ENCODE data around the gene MOSPD2. TPM values are rescaled to one million over a fixed set of nuclear protein-coding genes. Genes with fewer than 3 reads are reported as not detected.
A peak's percentile ranks its signal among the peaks of the same experiment; 100 is the strongest.

Gene MOSPD2
- total and polyA plus RNA-seq, 2 of the 4 experiments (the other 2 are of a cell fraction): 14.1 to 22.2 TPM

- POLR2A ChIA-PET (ENCODE audit: unreplicated experiment): no interaction called here
- DNase-seq: peak; percentile 74
Measured at GRCh38 chrX:14920196-14920595, 47.0 kb downstream of the MOSPD2 start.

More at GRCh38 chrX:14920196-14920595, 47.0 kb downstream of the MOSPD2 start:
- Histone ChIP-seq H3K18ac (ENCODE audit: low read depth, low read length) (peak overlapping the region; percentile 82), H3K4ac (ENCODE audit: low read depth, low read length) (0 out of 2 replicates have a peak overlapping the region, but pooled peaks have one; percentile 71), H3K4me3 (ENCODE audit: insufficient read depth, low read depth, low read length) (no peak overlapping the region), H2AK9ac (replicated peaks; ENCODE audit: low read depth, low read length, poor library complexity) (no peak overlapping the region), H3K56ac (ENCODE audit: extremely low read depth, insufficient read depth, low read length) (peak overlapping the region; percentile 83; the same call in 1 of the 2 replicates), H3K14ac (replicated peaks; ENCODE audit: low read depth, low read length) (no peak overlapping the region), H4K8ac (ENCODE audit: low read depth in 2 of 2, low read length in 2 of 2) (peak overlapping the region in 1 of 2 experiments; percentile 74; a peak in 1 of 4 replicates), H2BK120ac (ENCODE audit: low read depth, low read length) (peak overlapping the region; percentile 91), H2AK5ac (ENCODE audit: low read depth, low read length) (no peak overlapping the region), H2BK20ac (ENCODE audit: low read depth, low read length) (no peak overlapping the region), H2AFZ (replicated peaks; ENCODE audit: low read length, poor library complexity) (no peak overlapping the region), H3K23ac (ENCODE audit: low read depth, low read length) (peak overlapping the region; percentile 84; the same call in 1 of the 2 replicates), H4K5ac (ENCODE audit: low read depth, low read length) (no peak overlapping the region), H3K4me1 (ENCODE audit: control insufficient read depth, insufficient read depth, low read length) (peaks cover 7% of the 10 kb centered on the region), H2BK5ac (ENCODE audit: low read depth, low read length, poor library complexity, severe bottlenecking) (peak overlapping the region; percentile 94), H3K9me3 (ENCODE audit: control insufficient read depth, insufficient read depth, low read length) (no peaks in the 10 kb centered on the region), H2BK15ac (ENCODE audit: low read depth, low read length) (no peak overlapping the region), H3K79me1 (ENCODE audit: low read depth in 1 of 2, low read length in 2 of 2) (peaks cover 5 to 7% of the 10 kb centered on the region in 2 experiments; a peak in 2 of 4 replicates), H4K20me1 (ENCODE audit: insufficient read depth, low read length) (no peaks in the 10 kb centered on the region), H3K36me3 (ENCODE audit: control insufficient read depth, insufficient read depth, low read length) (peaks cover 6% of the 10 kb centered on the region), H3K9me1 (ENCODE audit: insufficient read depth, low read length) (0 out of 2 replicates have a peak, but pooled peaks cover 2% of the 10 kb centered on the region), H3K27me3 (ENCODE audit: control insufficient read depth, insufficient read depth, low read length) (no peaks in the 10 kb centered on the region), H4K91ac (ENCODE audit: insufficient read depth, low read depth, low read length) (no peak overlapping the region; the same call in 1 of the 2 replicates), H3K9ac (ENCODE audit: low read depth, low read length) (no peak overlapping the region), H3K4me2 (ENCODE audit: low read depth, low read length) (no peak overlapping the region), H3K27ac (ENCODE audit: insufficient read depth, low read length) (0 out of 2 replicates have a peak overlapping the region, but pooled peaks have one; percentile 61)
- intact Hi-C loops (cut with micrococcal nuclease): no loop called here
- no TSS peak for BruUV-seq (replicated peaks)
- CTCF ChIA-PET: interaction anchor here (0.9 to 1.2 kb wide), 2 partner anchors 22 to 44 kb away, joined by 4 to 6 read pairs; no protein-coding TSS in a partner anchor
- TF ChIP-seq NFE2L2 (IDR thresholded peaks at IDR 0.05; ENCODE audit: low read depth, low read length): peak; percentile 50; the same call in 1 of the 2 replicates
- TF ChIP-seq MXI1 (IDR thresholded peaks at IDR 0.05; ENCODE audit: borderline replicate concordance, low read depth, low read length): no peak
- WGBS, 2 experiments (ENCODE audit: extremely low coverage in 2 of 2, insufficient read length in 1 of 2): no CpG with 5 or more reads among the region's 2 CpGs
- dilution Hi-C loops (cut with HindIII; ENCODE audit: low sequenced_read_pairs, unreplicated experiment): no loop called here
- ATAC-seq (ENCODE audit: low read depth): no peak; the same call in 1 of the 2 replicates
- in situ Hi-C loops (cut with MboI; ENCODE audit: low sequenced_read_pairs): no loop called here
